Measurements from ENCODE around the gene MOV10. TPM values are rescaled to one million over a fixed set of nuclear protein-coding genes. Genes with fewer than 3 reads are reported as not detected.
A peak's percentile ranks its signal among the peaks of the same experiment; 100 is the strongest.

Gene MOV10
- total RNA-seq, 3 donors from 2014 or later (not counting 1 experiment from before 2014, with no cell fraction given) = 87.9 to 124 (median 119) TPM

DNA sequence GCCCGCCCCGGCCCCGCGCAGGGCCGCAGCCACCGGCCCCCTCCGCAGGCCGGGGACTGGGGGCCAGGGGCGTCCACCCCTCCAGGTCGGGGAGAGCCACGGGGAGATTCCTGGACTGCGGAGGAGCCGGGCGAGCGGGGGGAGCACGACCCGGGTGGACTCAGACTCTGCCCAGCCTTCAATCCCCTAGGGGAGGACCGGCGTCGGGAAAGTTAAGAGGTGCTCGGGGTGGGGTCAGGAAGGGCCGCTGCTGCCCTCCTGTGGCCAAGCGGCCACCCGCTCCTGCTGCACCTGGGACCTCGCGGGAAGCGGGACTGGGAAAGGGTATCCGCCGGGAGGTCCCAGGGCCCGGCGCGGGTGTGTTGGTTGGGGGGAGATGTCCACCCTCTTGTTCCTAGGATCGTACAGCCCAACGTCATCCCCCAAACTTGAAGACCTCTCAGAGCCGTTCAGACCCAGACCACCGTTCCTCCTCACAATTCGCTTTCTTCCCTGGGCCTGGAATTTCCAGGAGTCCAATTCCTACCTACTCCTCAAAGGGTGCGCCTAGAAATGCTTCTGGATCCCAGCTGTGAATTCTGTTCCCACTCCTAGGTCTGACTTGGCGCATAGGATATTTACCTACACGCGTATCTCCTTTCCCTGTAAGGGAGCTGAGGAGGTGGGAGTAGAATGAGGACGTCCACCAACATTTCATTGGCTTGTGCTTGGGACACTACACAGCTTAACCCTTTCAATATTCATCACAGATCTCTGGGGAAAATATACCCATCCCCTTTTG, 33.0 kb downstream of the MOV10 start:
- Histone ChIP-seq H3K36me3 (ENCODE audit: control insufficient read depth, insufficient read depth, low read length) (peaks cover 9% of the 10 kb centered on the region), H3K9me3 (ENCODE audit: control insufficient read depth, insufficient read depth, low read length) (no peaks in the 10 kb centered on the region), H3K27ac (ENCODE audit: low read length) (peak overlapping the region; percentile 55), H3K4me3 (ENCODE audit: low read length) (peak overlapping the region; percentile 69), H3K27me3 (ENCODE audit: control insufficient read depth, insufficient read depth, low read length) (no peaks in the 10 kb centered on the region), H3K4me1 (ENCODE audit: control insufficient read depth, insufficient read depth, low read length) (peaks cover 50% of the 10 kb centered on the region)
- Mint-ChIP-seq H3K9me3 (no peaks in the 10 kb centered on the region), H3K36me3 (no peaks in the 10 kb centered on the region), H3K27me3 (ENCODE audit: low read depth in 2 of 2) (peaks cover 0 to 3% of the 10 kb centered on the region in 2 donors), H3K4me1 (peaks cover 45 to 46% of the 10 kb centered on the region in 2 donors), H3K27ac (peak overlapping the region; percentile 81 to 90), H3K4me3 (peak overlapping the region; percentile 93)
- 11% methylated on average over 41 of the region's 42 CpGs for WGBS (ENCODE audit: insufficient coverage)
- peak; percentile 63 for TF ChIP-seq CTCF (IDR thresholded peaks at IDR 0.05)
- DNase-seq (peak; percentile 63 to 81), ATAC-seq (peak; percentile 52 to 68 (median 67))
- intact Hi-C loops (cut with micrococcal nuclease) = loop anchor here (2.0 to 5.0 kb wide), 2 partner anchors 205 to 317 kb away; no protein-coding TSS in a partner anchor

DNA sequence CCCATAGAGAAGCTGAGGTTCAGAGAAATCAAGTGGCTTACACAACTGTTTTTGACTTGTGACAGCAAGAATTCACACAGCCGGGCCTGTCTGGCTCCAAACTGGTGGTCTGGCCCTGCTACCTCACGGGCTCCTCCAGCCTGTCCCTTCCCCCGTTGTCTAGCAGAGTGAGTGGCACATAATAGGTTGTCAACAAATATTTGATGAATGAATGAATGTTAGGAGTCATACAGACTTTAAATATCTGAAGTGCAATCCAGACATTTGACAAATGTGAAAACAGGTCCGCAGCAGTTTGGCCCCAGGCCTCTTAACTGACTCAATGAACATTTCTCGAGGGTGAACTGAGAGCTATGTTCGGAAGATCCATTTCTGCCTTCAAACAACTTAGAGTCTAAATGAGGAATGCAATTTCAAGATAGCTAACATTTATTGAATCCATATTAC, 33.6 kb downstream of the MOV10 start:
- H3K27me3 ChIP-seq (ENCODE audit: control insufficient read depth, insufficient read depth, low read length) = no peaks in the 10 kb centered on the region
- intact Hi-C loops (cut with micrococcal nuclease) = loop anchor here (5.0 kb wide), 1 partner anchor 206 kb away; no protein-coding TSS in a partner anchor
- H3K9me3 ChIP-seq (ENCODE audit: control insufficient read depth, insufficient read depth, low read length) = no peaks in the 10 kb centered on the region
- no peak overlapping the region for H3K27ac ChIP-seq (ENCODE audit: low read length)
- Mint-ChIP-seq H3K36me3 (no peaks in the 10 kb centered on the region), H3K4me3 (peak overlapping the region; percentile 93), H3K27ac (peak overlapping the region; percentile 81 to 90), H3K4me1 (peaks cover 40 to 41% of the 10 kb centered on the region in 2 donors), H3K9me3 (no peaks in the 10 kb centered on the region), H3K27me3 (ENCODE audit: low read depth in 2 of 2) (peaks cover 0 to 3% of the 10 kb centered on the region in 2 donors)
- DNase-seq (no peak), ATAC-seq (no peak)
- H3K4me3 ChIP-seq (ENCODE audit: low read length) = no peak overlapping the region
- 87% methylated on average over 6 of the region's 6 CpGs for WGBS (ENCODE audit: insufficient coverage)
- no peak for TF ChIP-seq CTCF (IDR thresholded peaks at IDR 0.05)
- H3K4me1 ChIP-seq (ENCODE audit: control insufficient read depth, insufficient read depth, low read length) = peaks cover 44% of the 10 kb centered on the region
- H3K36me3 ChIP-seq (ENCODE audit: control insufficient read depth, insufficient read depth, low read length) = peaks cover 3% of the 10 kb centered on the region

DNA sequence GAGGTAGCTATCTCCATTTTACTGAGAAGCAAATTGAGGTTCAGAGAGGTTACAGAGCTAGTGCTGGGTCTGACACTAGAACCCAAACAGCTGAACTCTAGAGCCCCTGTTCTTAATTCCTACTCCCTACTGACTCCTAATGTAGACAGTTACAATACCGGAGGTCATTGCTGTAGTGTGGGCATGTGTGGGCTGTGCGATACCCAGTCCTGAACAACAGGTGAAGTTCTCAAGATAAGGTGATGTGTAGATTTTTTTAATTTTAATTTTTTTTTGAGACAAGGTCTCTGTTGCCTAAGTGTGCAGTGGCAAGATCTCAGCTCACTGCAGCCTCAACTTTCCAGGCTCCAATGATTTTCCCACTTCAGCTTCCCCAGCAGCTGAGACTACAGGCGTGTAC, 34.0 kb downstream of the MOV10 start:
- Mint-ChIP-seq H3K4me1 (peaks cover 36% of the 10 kb centered on the region in 2 donors), H3K27ac (peak overlapping the region in 1 of 2 donors; percentile 81), H3K4me3 (peak overlapping the region; percentile 93), H3K27me3 (ENCODE audit: low read depth in 2 of 2) (peaks cover 0 to 3% of the 10 kb centered on the region in 2 donors), H3K9me3 (no peaks in the 10 kb centered on the region), H3K36me3 (no peaks in the 10 kb centered on the region)
- ATAC-seq (no peak), DNase-seq (no peak)
- no peak overlapping the region for H3K4me3 ChIP-seq (ENCODE audit: low read length)
- WGBS (ENCODE audit: insufficient coverage) = 86% methylated on average over 2 of the region's 3 CpGs
- H3K27ac ChIP-seq (ENCODE audit: low read length) = no peak overlapping the region
- no peaks in the 10 kb centered on the region for H3K36me3 ChIP-seq (ENCODE audit: control insufficient read depth, insufficient read depth, low read length)
- intact Hi-C loops (cut with micrococcal nuclease) = loop anchor here (5.0 kb wide), 1 partner anchor 206 kb away; no protein-coding TSS in a partner anchor
- H3K27me3 ChIP-seq (ENCODE audit: control insufficient read depth, insufficient read depth, low read length) = no peaks in the 10 kb centered on the region
- H3K9me3 ChIP-seq (ENCODE audit: control insufficient read depth, insufficient read depth, low read length) = no peaks in the 10 kb centered on the region
- TF ChIP-seq CTCF (IDR thresholded peaks at IDR 0.05) = no peak
- H3K4me1 ChIP-seq (ENCODE audit: control insufficient read depth, insufficient read depth, low read length) = peaks cover 40% of the 10 kb centered on the region

Data from natural killer cell (primary cell).